ENCODE measurements around the gene MRGPRX3.

Gene MRGPRX3

GRCh38 chr11:18140145-18140544, 7.8 kb downstream of the MRGPRX3 start:
- no peak for TF ChIP-seq POLR2AphosphoS5 (IDR thresholded peaks at IDR 0.05; ENCODE audit: low read depth, low read length)
- no peak for TF ChIP-seq FOXP2 (optimal IDR thresholded peaks at IDR 0.05; ENCODE audit: borderline replicate concordance, extremely low read depth, extremely low read length, insufficient read depth)
- TF ChIP-seq SIN3A (IDR thresholded peaks at IDR 0.05; ENCODE audit: borderline replicate concordance, insufficient read depth, low read length), result no peak
- no peak for TF ChIP-seq TAF1 (IDR thresholded peaks at IDR 0.05; ENCODE audit: borderline replicate concordance, insufficient read depth, low read length)
- TF ChIP-seq REST (IDR thresholded peaks at IDR 0.05; ENCODE audit: insufficient read depth in 1 of 2, low read depth in 2 of 2, low read length in 2 of 2), result no peak

GRCh38 chr11:18144243-18144642, 11.9 kb downstream of the MRGPRX3 start:
- no peak for TF ChIP-seq FOXP2 (optimal IDR thresholded peaks at IDR 0.05; ENCODE audit: borderline replicate concordance, extremely low read depth, extremely low read length, insufficient read depth)
- TF ChIP-seq POLR2AphosphoS5 (IDR thresholded peaks at IDR 0.05; ENCODE audit: low read depth, low read length), result no peak
- no peak for TF ChIP-seq SIN3A (IDR thresholded peaks at IDR 0.05; ENCODE audit: borderline replicate concordance, insufficient read depth, low read length)
- no peak for TF ChIP-seq REST (IDR thresholded peaks at IDR 0.05; ENCODE audit: insufficient read depth in 1 of 2, low read depth in 2 of 2, low read length in 2 of 2)
- TF ChIP-seq TAF1 (IDR thresholded peaks at IDR 0.05; ENCODE audit: borderline replicate concordance, insufficient read depth, low read length), result no peak

GRCh38 chr11:18145025-18145424, 12.7 kb downstream of the MRGPRX3 start:
- TF ChIP-seq TAF1 (IDR thresholded peaks at IDR 0.05; ENCODE audit: borderline replicate concordance, insufficient read depth, low read length), result no peak
- no peak for TF ChIP-seq REST (IDR thresholded peaks at IDR 0.05; ENCODE audit: insufficient read depth in 1 of 2, low read depth in 2 of 2, low read length in 2 of 2)
- TF ChIP-seq FOXP2 (optimal IDR thresholded peaks at IDR 0.05; ENCODE audit: borderline replicate concordance, extremely low read depth, extremely low read length, insufficient read depth), result no peak
- no peak for TF ChIP-seq SIN3A (IDR thresholded peaks at IDR 0.05; ENCODE audit: borderline replicate concordance, insufficient read depth, low read length)
- no peak for TF ChIP-seq POLR2AphosphoS5 (IDR thresholded peaks at IDR 0.05; ENCODE audit: low read depth, low read length)

GRCh38 chr11:18145837-18146236, 13.5 kb downstream of the MRGPRX3 start:
- no peak for TF ChIP-seq TAF1 (IDR thresholded peaks at IDR 0.05; ENCODE audit: borderline replicate concordance, insufficient read depth, low read length)

- TF ChIP-seq SIN3A (IDR thresholded peaks at IDR 0.05; ENCODE audit: borderline replicate concordance, insufficient read depth, low read length) (no peak), POLR2AphosphoS5 (IDR thresholded peaks at IDR 0.05; ENCODE audit: low read depth, low read length) (no peak), TAF1 (IDR thresholded peaks at IDR 0.05; ENCODE audit: borderline replicate concordance, insufficient read depth, low read length) (no peak), REST (IDR thresholded peaks at IDR 0.05; ENCODE audit: insufficient read depth in 1 of 2, low read depth in 2 of 2, low read length in 2 of 2) (no peak), FOXP2 (optimal IDR thresholded peaks at IDR 0.05; ENCODE audit: borderline replicate concordance, extremely low read depth, extremely low read length, insufficient read depth) (no peak)
Measured at GRCh38 chr11:18151581-18151980, 19.2 kb downstream of the MRGPRX3 start.
